HL-60 (cell line): Measurements from ENCODE around the gene AFP.

ENCODE experiments used
- DNase-seq, 2 experiments: peaks; one replicate each; pipeline ENCODE4 v3.0.0-alpha.2; 2010 to 2020; ENCODE audit warnings: low read depth in 1 of 2, low spot score in 1 of 2
- H3K27ac ChIP-seq: fragments of 250-450 bp; sonication (Bioruptor Pico); replicated peaks from 2 replicates; pipeline ENCODE4 v1.5.1; 2020; ENCODE audit warnings: mild to moderate bottlenecking, moderate library complexity
- H3K27me3 ChIP-seq: fragments of 250-450 bp; sonication (Bioruptor Pico); 2 replicates; pipeline ENCODE4 v1.5.1; 2021; ENCODE audit warnings: mild to moderate bottlenecking, moderate library complexity; ENCODE audit not compliant: insufficient read depth, poor library complexity, severe bottlenecking
- H3K4me3 ChIP-seq: replicated peaks from 2 replicates; pipeline ENCODE4 v1.5.1; 2011; ENCODE audit warnings: mild to moderate bottlenecking, control low read depth, low read length; ENCODE audit not compliant: insufficient read depth
- CTCF ChIP-seq: IDR thresholded peaks from one replicate; pipeline ENCODE4 v1.5.1; 2011; ENCODE audit warnings: low read length, control low read depth, inconsistent platforms; ENCODE audit not compliant: insufficient read depth
- GABPA ChIP-seq: IDR thresholded peaks from 2 replicates; pipeline ENCODE4 v1.6.1; 2012; ENCODE audit warnings: low read depth
- POLR2AphosphoS5 ChIP-seq: IDR thresholded peaks from 2 replicates; pipeline ENCODE4 v1.6.1; 2012; ENCODE audit warnings: low read depth
- REST ChIP-seq: IDR thresholded peaks from 2 replicates; pipeline ENCODE4 v1.6.1; 2012; ENCODE audit warnings: low read depth; ENCODE audit not compliant: insufficient replicate concordance
- SPI1 ChIP-seq: IDR thresholded peaks from 2 replicates; pipeline ENCODE4 v1.6.1; 2012; ENCODE audit warnings: low read depth, mild to moderate bottlenecking, borderline replicate concordance

Gene AFP

GRCh38 chr4:73420615-73421014, 15.4 kb upstream of the AFP start:
- TF ChIP-seq POLR2AphosphoS5 (no peak), CTCF (no peak), SPI1 (no peak), GABPA (no peak), REST (no peak)

GRCh38 chr4:73421708-73422457, 14.1 kb upstream of the AFP start:
- H3K4me3 ChIP-seq, result no peak overlapping the region
- H3K27me3 ChIP-seq, result no peaks in the 10 kb centered on the region
- no peak overlapping the region for H3K27ac ChIP-seq
- TF ChIP-seq POLR2AphosphoS5, result no peak
- TF ChIP-seq CTCF, result no peak
- no peak for TF ChIP-seq SPI1
- TF ChIP-seq REST, result no peak
- no peak for TF ChIP-seq GABPA
- no peak for DNase-seq

More at GRCh38 chr4:73420615-73421014, 15.4 kb upstream of the AFP start:
- no peak overlapping the region for H3K27ac ChIP-seq
- DNase-seq, result no peak
- H3K4me3 ChIP-seq, result no peak overlapping the region
- no peaks in the 10 kb centered on the region for H3K27me3 ChIP-seq

GRCh38 chr4:73422458-73422752, 13.6 kb upstream of the AFP start:
- Histone ChIP-seq H3K27ac (no peak overlapping the region), H3K27me3 (no peaks in the 10 kb centered on the region), H3K4me3 (no peak overlapping the region)
- TF ChIP-seq REST, result no peak
- TF ChIP-seq GABPA, result no peak
- no peak for TF ChIP-seq SPI1
- TF ChIP-seq POLR2AphosphoS5, result no peak
- no peak for TF ChIP-seq CTCF
- no peak for DNase-seq
